GM03348 (cell line): Measurements from ENCODE around the gene ACVR2B.
"Not testable (repeated sequence)": the region's sequence is repeated elsewhere in the genome, so short reads cannot be mapped to it uniquely, and the experiment has no call there.

Experiments
- DNase-seq: peaks from one replicate; pipeline ENCODE4 v3.0.0; 2012; ENCODE audit warnings: low spot score

ACVR2B gene

GRCh38 chr3:38453075-38453912, at the start of gene ACVR2B:
Gene ACVR2B (plus strand): TSS chr3:38453890. CDS start chr3:38454323, 433 bp downstream.
- DNase-seq: peak; percentile 94

GRCh38 chr3:38404286-38404685, 49.4 kb upstream of the ACVR2B start:
- DNase-seq: peak; percentile 18

GRCh38 chr3:38411591-38411990, 42.1 kb upstream of the ACVR2B start:
- no peak for DNase-seq

- DNase-seq: not testable (repeated sequence)
Measured at GRCh38 chr3:38420758-38421157, 32.9 kb upstream of the ACVR2B start.

GRCh38 chr3:38421679-38422336, 31.9 kb upstream of the ACVR2B start:
- no peak for DNase-seq

GRCh38 chr3:38426798-38427426, 26.8 kb upstream of the ACVR2B start:
- not testable (repeated sequence) for DNase-seq

- not testable (repeated sequence) for DNase-seq
Measured at GRCh38 chr3:38432871-38433658, 20.6 kb upstream of the ACVR2B start.

- DNase-seq: not testable (repeated sequence)
Measured at GRCh38 chr3:38433661-38434060, 20.0 kb upstream of the ACVR2B start.

- DNase-seq: not testable (repeated sequence)
Measured at GRCh38 chr3:38438436-38439069, 15.1 kb upstream of the ACVR2B start.

GRCh38 chr3:38443205-38443604, 10.5 kb upstream of the ACVR2B start:
- DNase-seq: not testable (repeated sequence)

GRCh38 chr3:38446085-38446686, 7.5 kb upstream of the ACVR2B start:
- no peak for DNase-seq

- no peak for DNase-seq
Measured at GRCh38 chr3:38446812-38447211, 6.9 kb upstream of the ACVR2B start.

GRCh38 chr3:38450853-38451252, 2.8 kb upstream of the ACVR2B start:
- no peak for DNase-seq

GRCh38 chr3:38453913-38454177, 155 bp downstream of the ACVR2B start:
- no peak for DNase-seq

GRCh38 chr3:38454178-38454883, 641 bp downstream of the ACVR2B start:
- peak; percentile 77 for DNase-seq

- DNase-seq: peak; percentile 82
Measured at GRCh38 chr3:38454884-38455638, 1.4 kb downstream of the ACVR2B start.

GRCh38 chr3:38455639-38456430, 2.1 kb downstream of the ACVR2B start:
- no peak for DNase-seq

GRCh38 chr3:38457111-38458003, 3.7 kb downstream of the ACVR2B start:
- DNase-seq: no peak
